ENCODE data around the gene KIRREL3. TPM values are rescaled to one million over a fixed set of nuclear protein-coding genes. Genes with fewer than 3 reads are reported as not detected.

KIRREL3 gene
- polyA plus RNA-seq, 1 of the 3 experiments (the other 2 are of a cell fraction) = 3.7 TPM

DNA sequence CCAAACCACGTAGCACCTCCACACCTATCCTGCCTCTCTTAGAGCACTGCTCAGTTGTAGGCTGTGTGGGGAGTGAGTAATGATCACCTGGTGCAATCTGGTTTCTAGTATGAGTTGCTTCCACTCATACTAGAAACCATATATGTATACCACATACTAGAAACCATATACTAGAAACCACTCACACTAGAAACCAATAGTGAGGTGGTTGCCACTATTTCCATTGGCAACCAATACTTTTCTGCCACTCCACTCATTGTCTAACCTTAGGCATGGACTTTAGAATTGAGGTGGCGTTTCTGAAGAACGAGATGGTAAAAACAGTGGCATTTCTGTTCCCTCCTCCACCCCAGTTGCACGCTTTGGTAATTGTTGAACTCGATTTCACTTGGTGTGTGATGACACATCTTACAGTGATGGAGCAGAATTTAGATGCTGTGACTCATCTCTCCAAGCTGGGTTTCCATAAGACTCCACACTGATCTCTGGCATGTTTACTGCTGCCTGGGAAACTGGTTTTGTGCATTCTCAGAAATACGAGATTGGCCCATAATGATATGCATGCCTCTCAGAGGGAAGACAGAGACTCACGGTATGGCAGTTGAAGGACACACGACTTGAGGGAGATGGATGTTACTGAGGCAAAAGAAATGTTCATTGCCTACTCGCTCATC is 82.9 kb downstream of the KIRREL3 start (continued):
- TF ChIP-seq IRF3 (IDR thresholded peaks at IDR 0.05; ENCODE audit: low read depth, low read length) = no peak
- TF ChIP-seq JUND (IDR thresholded peaks at IDR 0.05) = peak; percentile 93
- TF ChIP-seq EZH2phosphoT487 (IDR thresholded peaks at IDR 0.05; ENCODE audit: borderline replicate concordance, low read depth) = no peak
- no peak for TF ChIP-seq RAD21 (IDR thresholded peaks at IDR 0.05; ENCODE audit: low read length)
- no peak for TF ChIP-seq GATA2 (CRISPR knock-in tag; IDR thresholded peaks at IDR 0.05)
- TF ChIP-seq, protein P1, sequence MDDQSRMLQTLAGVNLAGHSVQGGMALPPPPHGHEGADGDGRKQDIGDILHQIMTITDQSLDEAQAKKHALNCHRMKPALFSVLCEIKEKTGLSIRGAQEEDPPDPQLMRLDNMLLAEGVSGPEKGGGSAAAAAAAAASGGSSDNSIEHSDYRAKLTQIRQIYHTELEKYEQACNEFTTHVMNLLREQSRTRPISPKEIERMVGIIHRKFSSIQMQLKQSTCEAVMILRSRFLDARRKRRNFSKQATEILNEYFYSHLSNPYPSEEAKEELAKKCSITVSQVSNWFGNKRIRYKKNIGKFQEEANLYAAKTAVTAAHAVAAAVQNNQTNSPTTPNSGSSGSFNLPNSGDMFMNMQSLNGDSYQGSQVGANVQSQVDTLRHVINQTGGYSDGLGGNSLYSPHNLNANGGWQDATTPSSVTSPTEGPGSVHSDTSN (IDR thresholded peaks at IDR 0.05) = peak; percentile 64; the same call in 1 of the 2 replicates
- TF ChIP-seq RXRA (IDR thresholded peaks at IDR 0.05; ENCODE audit: borderline replicate concordance, low read depth) = peak; percentile 66; the same call in 1 of the 2 replicates
- no peak for TF ChIP-seq USF1 (IDR thresholded peaks at IDR 0.05; ENCODE audit: borderline replicate concordance, low read depth)
- no peak; the same call in 1 of the 2 replicates for TF ChIP-seq NFIC (IDR thresholded peaks at IDR 0.05; ENCODE audit: borderline replicate concordance)
- no peak for TF ChIP-seq MXI1 (IDR thresholded peaks at IDR 0.05; ENCODE audit: low read depth, low read length)
- TF ChIP-seq, protein P2, sequence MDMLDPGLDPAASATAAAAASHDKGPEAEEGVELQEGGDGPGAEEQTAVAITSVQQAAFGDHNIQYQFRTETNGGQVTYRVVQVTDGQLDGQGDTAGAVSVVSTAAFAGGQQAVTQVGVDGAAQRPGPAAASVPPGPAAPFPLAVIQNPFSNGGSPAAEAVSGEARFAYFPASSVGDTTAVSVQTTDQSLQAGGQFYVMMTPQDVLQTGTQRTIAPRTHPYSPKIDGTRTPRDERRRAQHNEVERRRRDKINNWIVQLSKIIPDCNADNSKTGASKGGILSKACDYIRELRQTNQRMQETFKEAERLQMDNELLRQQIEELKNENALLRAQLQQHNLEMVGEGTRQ (IDR thresholded peaks at IDR 0.05; ENCODE audit: borderline replicate concordance, low read depth, low read length) = no peak
- no peak for TF ChIP-seq REST (IDR thresholded peaks at IDR 0.05; ENCODE audit: low read depth, low read length)
- TF ChIP-seq ELF1 (IDR thresholded peaks at IDR 0.05) = no peak
- TF ChIP-seq RCOR1 (IDR thresholded peaks at IDR 0.05; ENCODE audit: low read length) = no peak
- TF ChIP-seq MAX (IDR thresholded peaks at IDR 0.05; ENCODE audit: low read depth) = peak; percentile 83
- TF ChIP-seq SIN3A (IDR thresholded peaks at IDR 0.05; ENCODE audit: borderline replicate concordance, low read depth, low read length) = no peak
- no peak for TF ChIP-seq ZBTB33 (IDR thresholded peaks at IDR 0.05; ENCODE audit: borderline replicate concordance, low read depth)

All from SK-N-SH (cell line).